Astrocyte (in vitro differentiated cells and primary cell): ENCODE results near the gene TEKT2. TPM values are rescaled to one million over a fixed set of nuclear protein-coding genes. Genes with fewer than 3 reads are reported as not detected.
A peak's percentile ranks its signal among the peaks of the same experiment; 100 is the strongest.

Experiments used
- DNase-seq: peaks from one replicate; pipeline ENCODE4 v3.0.0-alpha.2; 2010; ENCODE audit warnings: low read depth
- FAIRE-seq: peaks from 2 replicates; lab custom pipeline; 2011; peaks lifted over from hg19 to GRCh38; lab: Jason Lieb, UNC
- H2AFZ ChIP-seq: 2 replicates; pipeline ENCODE4 v1.6.0; 2012; ENCODE audit warnings: low read depth, low read length, inconsistent platforms
- H3K27ac ChIP-seq: 2 replicates; pipeline ENCODE4 v1.5.1; 2011; ENCODE audit warnings: low read depth, low read length, inconsistent platforms
- H3K27me3 ChIP-seq: 2 replicates; pipeline ENCODE4 v1.6.0; 2011; ENCODE audit warnings: low read length, inconsistent platforms; ENCODE audit not compliant: insufficient read depth
- H3K36me3 ChIP-seq: 2 replicates; pipeline ENCODE4 v1.5.1; 2011; ENCODE audit warnings: low read length, inconsistent platforms; ENCODE audit not compliant: insufficient read depth
- H3K4me1 ChIP-seq: 2 replicates; pipeline ENCODE4 v1.5.1; 2011; ENCODE audit warnings: low read length, inconsistent platforms; ENCODE audit not compliant: insufficient read depth
- H3K4me2 ChIP-seq: 2 replicates; pipeline ENCODE4 v1.6.0; 2012; ENCODE audit warnings: low read length, inconsistent platforms
- H3K4me3 ChIP-seq: 2 replicates; pipeline ENCODE4 v1.5.1; 2011; ENCODE audit warnings: low read depth, mild to moderate bottlenecking, low read length, inconsistent platforms; ENCODE audit not compliant: insufficient read depth
- H3K79me2 ChIP-seq: 2 replicates; pipeline ENCODE4 v1.6.0; 2012; ENCODE audit warnings: mild to moderate bottlenecking, low read length, inconsistent platforms; ENCODE audit not compliant: insufficient read depth
- H3K9ac ChIP-seq: 2 replicates; pipeline ENCODE4 v1.6.0; 2012; ENCODE audit warnings: mild to moderate bottlenecking, low read length, inconsistent platforms
- H3K9me3 ChIP-seq: 2 replicates; pipeline ENCODE4 v1.5.1; 2012; ENCODE audit warnings: low read depth, mild to moderate bottlenecking, low read length, inconsistent platforms; ENCODE audit not compliant: insufficient read depth
- H4K20me1 ChIP-seq: 2 replicates; pipeline ENCODE4 v1.6.0; 2012; ENCODE audit warnings: low read length, inconsistent platforms; ENCODE audit not compliant: insufficient read depth
- H3K27ac Mint-ChIP-seq: one replicate; pipeline ENCODE4 v1.8.0; 2021; ENCODE audit warnings: mild to moderate bottlenecking, mixed read lengths; ENCODE audit not compliant: unreplicated experiment
- H3K27me3 Mint-ChIP-seq: one replicate; pipeline ENCODE4 v1.8.0; 2021; ENCODE audit warnings: low read depth, mixed read lengths; ENCODE audit not compliant: unreplicated experiment
- H3K36me3 Mint-ChIP-seq: one replicate; pipeline ENCODE4 v1.8.0; 2021; ENCODE audit warnings: low read depth, mixed read lengths; ENCODE audit not compliant: unreplicated experiment
- H3K4me1 Mint-ChIP-seq: one replicate; pipeline ENCODE4 v1.8.0; 2021; ENCODE audit warnings: low read depth, mixed read lengths; ENCODE audit not compliant: unreplicated experiment
- H3K4me3 Mint-ChIP-seq: one replicate; pipeline ENCODE4 v1.8.0; 2021; ENCODE audit warnings: mild to moderate bottlenecking, moderate library complexity, mixed read lengths; ENCODE audit not compliant: unreplicated experiment
- H3K9me3 Mint-ChIP-seq: one replicate; pipeline ENCODE4 v1.8.0; 2021; ENCODE audit warnings: mild to moderate bottlenecking, mixed read lengths; ENCODE audit not compliant: unreplicated experiment
- EZH2 ChIP-seq: IDR thresholded peaks from 2 replicates; pipeline ENCODE4 v1.6.1; 2012; ENCODE audit warnings: mild to moderate bottlenecking, low read length, inconsistent platforms; ENCODE audit not compliant: insufficient read depth
- total RNA-seq: library from RNA; stranded (reverse); gene quantifications from 2 replicates; pipeline ENCODE4 v1.2.1, GENCODE V29; 2021
- TF ChIP-seq, protein P1 (sequence below): IDR thresholded peaks from 2 replicates; pipeline ENCODE4 v1.5.1; 2011; ENCODE audit warnings: low read depth, mild to moderate bottlenecking, inconsistent platforms, low read length, moderate library complexity; ENCODE audit not compliant: insufficient read depth

Gene TEKT2
- total RNA-seq, 1 donor from 2014 or later = 0.39 TPM

DNA sequence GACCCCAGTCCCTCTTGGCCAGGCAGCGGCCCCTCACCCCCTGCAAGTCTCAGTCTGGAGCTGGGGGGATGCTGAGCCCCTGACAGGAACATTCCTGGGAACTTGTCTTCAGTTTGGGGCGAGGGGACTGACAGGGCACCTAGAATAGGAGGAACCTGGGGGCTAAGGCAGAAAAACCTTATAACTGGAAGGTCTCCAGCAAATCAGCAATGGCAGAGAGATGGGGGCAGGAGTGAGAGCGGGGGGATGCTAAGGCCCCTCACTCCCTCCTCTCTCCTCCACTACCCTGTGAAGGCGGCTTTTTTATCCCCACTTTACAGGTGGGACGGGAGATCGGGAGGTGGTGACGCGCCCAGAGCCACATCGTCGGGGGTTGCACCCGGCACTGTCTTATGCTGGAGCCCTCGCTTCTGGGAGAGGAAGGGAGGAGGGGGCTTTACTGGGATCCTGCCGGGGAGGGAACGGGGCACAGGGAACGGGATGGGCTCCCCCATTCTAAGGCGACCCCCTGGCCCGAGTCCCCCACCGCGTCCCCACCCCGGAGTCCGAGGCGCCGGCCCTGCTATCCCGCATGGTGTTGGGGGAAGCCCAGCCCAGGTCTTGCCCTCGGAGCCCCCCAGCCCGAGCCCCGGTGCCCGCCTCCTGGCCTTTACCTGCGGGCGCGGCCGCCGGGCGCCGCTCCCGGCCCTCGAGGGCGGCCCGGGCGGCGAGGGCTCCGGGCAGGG is 40.7 kb downstream of the TEKT2 start:
- Histone ChIP-seq H3K9ac (no peak overlapping the region), H3K27me3 (peaks cover 13% of the 10 kb centered on the region), H3K27ac (no peak overlapping the region), H3K4me2 (peak overlapping the region; percentile 71), H3K4me1 (peaks cover 14% of the 10 kb centered on the region), H3K79me2 (no peaks in the 10 kb centered on the region), H3K36me3 (no peaks in the 10 kb centered on the region), H2AFZ (no peak overlapping the region), H3K4me3 (no peak overlapping the region), H3K9me3 (no peaks in the 10 kb centered on the region), H4K20me1 (no peaks in the 10 kb centered on the region)
- no peak overlapping the region for H3K27ac Mint-ChIP-seq
- no peak for FAIRE-seq
- no peaks in the 10 kb centered on the region for H3K36me3 Mint-ChIP-seq
- peaks cover 2% of the 10 kb centered on the region for H3K9me3 Mint-ChIP-seq
- H3K4me3 Mint-ChIP-seq = peak overlapping the region; percentile 75
- DNase-seq = no peak
- peaks cover 39% of the 10 kb centered on the region for H3K4me1 Mint-ChIP-seq
- H3K27me3 Mint-ChIP-seq = peaks cover 36% of the 10 kb centered on the region
- TF ChIP-seq, protein P1, sequence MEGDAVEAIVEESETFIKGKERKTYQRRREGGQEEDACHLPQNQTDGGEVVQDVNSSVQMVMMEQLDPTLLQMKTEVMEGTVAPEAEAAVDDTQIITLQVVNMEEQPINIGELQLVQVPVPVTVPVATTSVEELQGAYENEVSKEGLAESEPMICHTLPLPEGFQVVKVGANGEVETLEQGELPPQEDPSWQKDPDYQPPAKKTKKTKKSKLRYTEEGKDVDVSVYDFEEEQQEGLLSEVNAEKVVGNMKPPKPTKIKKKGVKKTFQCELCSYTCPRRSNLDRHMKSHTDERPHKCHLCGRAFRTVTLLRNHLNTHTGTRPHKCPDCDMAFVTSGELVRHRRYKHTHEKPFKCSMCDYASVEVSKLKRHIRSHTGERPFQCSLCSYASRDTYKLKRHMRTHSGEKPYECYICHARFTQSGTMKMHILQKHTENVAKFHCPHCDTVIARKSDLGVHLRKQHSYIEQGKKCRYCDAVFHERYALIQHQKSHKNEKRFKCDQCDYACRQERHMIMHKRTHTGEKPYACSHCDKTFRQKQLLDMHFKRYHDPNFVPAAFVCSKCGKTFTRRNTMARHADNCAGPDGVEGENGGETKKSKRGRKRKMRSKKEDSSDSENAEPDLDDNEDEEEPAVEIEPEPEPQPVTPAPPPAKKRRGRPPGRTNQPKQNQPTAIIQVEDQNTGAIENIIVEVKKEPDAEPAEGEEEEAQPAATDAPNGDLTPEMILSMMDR = no peak
- peak; percentile 42 for TF ChIP-seq EZH2

- no peak for DNase-seq
- no peaks in the 10 kb centered on the region for H4K20me1 ChIP-seq
- Mint-ChIP-seq H3K36me3 (no peaks in the 10 kb centered on the region), H3K9me3 (peaks cover 2% of the 10 kb centered on the region), H3K4me1 (peaks cover 36% of the 10 kb centered on the region), H3K27me3 (peaks cover 34% of the 10 kb centered on the region), H3K27ac (peak within 1 kb of the TSS; percentile 58), H3K4me3 (peak within 1 kb of the TSS; percentile 75)
- peak within 1 kb of the TSS; percentile 71 for H3K4me2 ChIP-seq
- H2AFZ ChIP-seq = peak within 1 kb of the TSS; percentile 66
- H3K4me3 ChIP-seq = no peak within 1 kb of the TSS
- no peak for FAIRE-seq
- no peak within 1 kb of the TSS for H3K27ac ChIP-seq
- no peaks in the 10 kb centered on the region for H3K9me3 ChIP-seq
- H3K79me2 ChIP-seq = no peaks in the 10 kb centered on the region
- peaks cover 13% of the 10 kb centered on the region for H3K27me3 ChIP-seq
- TF ChIP-seq EZH2 = peak; percentile 81
- TF ChIP-seq, protein P1 = no peak
- H3K4me1 ChIP-seq = peaks cover 9% of the 10 kb centered on the region
- peak within 1 kb of the TSS; percentile 27 for H3K9ac ChIP-seq
- H3K36me3 ChIP-seq = no peaks in the 10 kb centered on the region
These were observed 41.5 kb downstream of the TEKT2 start, which contains the start of gene COL8A2 for GRCh38 chr1:36125129-36125991. Gene COL8A2, minus strand, starts transcription at chr1:36125222. Its CDS starts 24,980 bp downstream, at chr1:36100242.
